ENCODE data around the gene AKT3.

DNA sequence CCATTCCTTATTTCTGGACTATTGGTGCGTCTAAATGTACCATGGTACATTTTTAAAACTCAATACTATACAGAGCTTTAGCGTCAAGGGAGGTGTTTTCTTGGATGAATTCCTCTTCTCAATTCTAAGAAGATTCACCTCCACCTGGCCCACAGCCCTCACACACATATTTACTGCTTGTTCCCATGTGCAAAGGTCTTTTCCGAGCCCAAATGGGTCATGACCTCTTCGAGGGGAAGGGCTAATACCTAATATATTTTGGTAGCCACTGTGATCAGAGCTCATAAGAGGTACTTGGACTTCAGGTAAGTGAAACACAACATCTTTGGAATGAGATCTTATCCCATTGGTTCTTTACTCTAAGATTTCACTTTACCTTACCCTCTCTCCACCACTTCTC is 388.3 kb downstream of the AKT3 start:
- TF ChIP-seq, protein P1, sequence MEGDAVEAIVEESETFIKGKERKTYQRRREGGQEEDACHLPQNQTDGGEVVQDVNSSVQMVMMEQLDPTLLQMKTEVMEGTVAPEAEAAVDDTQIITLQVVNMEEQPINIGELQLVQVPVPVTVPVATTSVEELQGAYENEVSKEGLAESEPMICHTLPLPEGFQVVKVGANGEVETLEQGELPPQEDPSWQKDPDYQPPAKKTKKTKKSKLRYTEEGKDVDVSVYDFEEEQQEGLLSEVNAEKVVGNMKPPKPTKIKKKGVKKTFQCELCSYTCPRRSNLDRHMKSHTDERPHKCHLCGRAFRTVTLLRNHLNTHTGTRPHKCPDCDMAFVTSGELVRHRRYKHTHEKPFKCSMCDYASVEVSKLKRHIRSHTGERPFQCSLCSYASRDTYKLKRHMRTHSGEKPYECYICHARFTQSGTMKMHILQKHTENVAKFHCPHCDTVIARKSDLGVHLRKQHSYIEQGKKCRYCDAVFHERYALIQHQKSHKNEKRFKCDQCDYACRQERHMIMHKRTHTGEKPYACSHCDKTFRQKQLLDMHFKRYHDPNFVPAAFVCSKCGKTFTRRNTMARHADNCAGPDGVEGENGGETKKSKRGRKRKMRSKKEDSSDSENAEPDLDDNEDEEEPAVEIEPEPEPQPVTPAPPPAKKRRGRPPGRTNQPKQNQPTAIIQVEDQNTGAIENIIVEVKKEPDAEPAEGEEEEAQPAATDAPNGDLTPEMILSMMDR (IDR thresholded peaks at IDR 0.05): no peak
- no peak for TF ChIP-seq POLR2A (IDR thresholded peaks at IDR 0.05)
- no peak for TF ChIP-seq POLR2AphosphoS5 (IDR thresholded peaks at IDR 0.05)
- TF ChIP-seq EP300 (IDR thresholded peaks at IDR 0.05): no peak

Measured in upper lobe of left lung (tissue), 4 donors.